Transverse colon (tissue), 4 donors: Measurements from ENCODE around the gene ERC2.

ENCODE experiments used
- CTCF ChIP-seq, 5 experiments: fragments of 200-600 bp in 3 of 5; fragments of 450-650 bp in 2 of 5; sonication (generic) in 3 of 5; IDR thresholded peaks; 1 replicate in 2 of 5; 2 replicates in 3 of 5; pipeline ENCODE4 v1.5.1; 2016 to 2017; ENCODE audit warnings: antibody characterized with exemption in 5 of 5, inconsistent platforms in 3 of 5, mild to moderate bottlenecking in 2 of 5, moderate library complexity in 1 of 5
- EP300 ChIP-seq: sonication (generic); formaldehyde crosslinking; IDR thresholded peaks from one replicate; pipeline ENCODE4 v1.6.1; 2017; ENCODE audit warnings: antibody characterized with exemption, low read depth
- POLR2A ChIP-seq: fragments of 450-650 bp; IDR thresholded peaks from one replicate; pipeline ENCODE4 v1.6.1; 2016; ENCODE audit warnings: antibody characterized with exemption, mild to moderate bottlenecking, moderate library complexity
- POLR2AphosphoS5 ChIP-seq, 3 donors: sonication (generic); formaldehyde crosslinking; IDR thresholded peaks; one replicate each; pipeline ENCODE4 v1.6.1; 2016; ENCODE audit warnings: antibody characterized with exemption in 3 of 3

GRCh38 chr3:56422316-56422715 lies 46.0 kb downstream of the ERC2 start:
- TF ChIP-seq CTCF (IDR thresholded peaks at IDR 0.05) = no peak
- no peak for TF ChIP-seq POLR2A
- TF ChIP-seq EP300 = no peak
- TF ChIP-seq POLR2AphosphoS5 (IDR thresholded peaks at IDR 0.05) = no peak
